Brain microvascular endothelial cell (primary cell): ENCODE data around the gene ADIG.

Experiments
- DNase-seq: peaks from one replicate; pipeline ENCODE4 v3.0.0-alpha.2; 2020
- H3K27ac ChIP-seq: fragments of 250-450 bp; sonication (Bioruptor Pico); 2 replicates; pipeline ENCODE4 v1.5.1; 2020; ENCODE audit warnings: mild to moderate bottlenecking, moderate library complexity
- H3K27me3 ChIP-seq: fragments of 250-450 bp; sonication (Bioruptor Pico); replicated peaks from 2 replicates; pipeline ENCODE4 v1.5.1; 2020; ENCODE audit warnings: mild to moderate bottlenecking
- H3K36me3 ChIP-seq: fragments of 250-450 bp; sonication (Bioruptor Pico); replicated peaks from 2 replicates; pipeline ENCODE4 v1.5.1; 2020; ENCODE audit warnings: mild to moderate bottlenecking
- H3K4me3 ChIP-seq: 2 replicates; pipeline ENCODE4 v1.5.1; 2011; ENCODE audit warnings: low read depth, mild to moderate bottlenecking, control low read depth, low read length, moderate library complexity
- in situ Hi-C: cut with HindIII; loops from 2 replicates; pipeline ENCODE4 v1.10.0; 2017; ENCODE audit warnings: low sequenced_read_pairs, low pct_ligation_motif_present
- TF ChIP-seq, protein P1 (sequence below): IDR thresholded peaks from 2 replicates; pipeline ENCODE4 v1.5.1; 2011; ENCODE audit warnings: low read depth, mild to moderate bottlenecking, moderate library complexity, low read length, control low read depth, inconsistent platforms; ENCODE audit errors: missing control alignments

ADIG gene

DNA sequence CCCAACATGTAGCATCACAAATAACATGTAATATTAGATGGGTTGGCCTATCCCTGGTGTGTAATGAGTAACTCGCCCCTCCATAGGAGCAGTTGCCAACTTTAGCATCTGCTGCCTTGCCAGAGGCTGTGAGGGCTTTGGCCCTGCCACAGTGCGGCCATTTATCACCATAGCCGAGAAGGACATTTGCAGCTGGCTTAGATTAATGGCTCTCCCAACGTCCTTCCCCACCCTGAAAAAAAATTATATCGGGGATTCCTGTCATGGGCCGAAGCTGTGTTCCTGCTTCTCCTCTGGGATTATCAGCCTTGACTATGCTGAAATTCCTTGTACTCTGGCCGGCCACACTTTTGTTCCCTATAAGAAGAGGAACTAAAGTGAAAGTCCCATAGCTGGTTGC is 7.6 kb upstream of the ADIG start:
- TF ChIP-seq, protein P1, sequence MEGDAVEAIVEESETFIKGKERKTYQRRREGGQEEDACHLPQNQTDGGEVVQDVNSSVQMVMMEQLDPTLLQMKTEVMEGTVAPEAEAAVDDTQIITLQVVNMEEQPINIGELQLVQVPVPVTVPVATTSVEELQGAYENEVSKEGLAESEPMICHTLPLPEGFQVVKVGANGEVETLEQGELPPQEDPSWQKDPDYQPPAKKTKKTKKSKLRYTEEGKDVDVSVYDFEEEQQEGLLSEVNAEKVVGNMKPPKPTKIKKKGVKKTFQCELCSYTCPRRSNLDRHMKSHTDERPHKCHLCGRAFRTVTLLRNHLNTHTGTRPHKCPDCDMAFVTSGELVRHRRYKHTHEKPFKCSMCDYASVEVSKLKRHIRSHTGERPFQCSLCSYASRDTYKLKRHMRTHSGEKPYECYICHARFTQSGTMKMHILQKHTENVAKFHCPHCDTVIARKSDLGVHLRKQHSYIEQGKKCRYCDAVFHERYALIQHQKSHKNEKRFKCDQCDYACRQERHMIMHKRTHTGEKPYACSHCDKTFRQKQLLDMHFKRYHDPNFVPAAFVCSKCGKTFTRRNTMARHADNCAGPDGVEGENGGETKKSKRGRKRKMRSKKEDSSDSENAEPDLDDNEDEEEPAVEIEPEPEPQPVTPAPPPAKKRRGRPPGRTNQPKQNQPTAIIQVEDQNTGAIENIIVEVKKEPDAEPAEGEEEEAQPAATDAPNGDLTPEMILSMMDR, result no peak
- H3K27ac ChIP-seq, result no peak overlapping the region
- no peaks in the 10 kb centered on the region for H3K27me3 ChIP-seq
- peaks cover 25% of the 10 kb centered on the region for H3K36me3 ChIP-seq
- in situ Hi-C loops, result no loop called here
- no peak overlapping the region for H3K4me3 ChIP-seq
- no peak for DNase-seq

DNA sequence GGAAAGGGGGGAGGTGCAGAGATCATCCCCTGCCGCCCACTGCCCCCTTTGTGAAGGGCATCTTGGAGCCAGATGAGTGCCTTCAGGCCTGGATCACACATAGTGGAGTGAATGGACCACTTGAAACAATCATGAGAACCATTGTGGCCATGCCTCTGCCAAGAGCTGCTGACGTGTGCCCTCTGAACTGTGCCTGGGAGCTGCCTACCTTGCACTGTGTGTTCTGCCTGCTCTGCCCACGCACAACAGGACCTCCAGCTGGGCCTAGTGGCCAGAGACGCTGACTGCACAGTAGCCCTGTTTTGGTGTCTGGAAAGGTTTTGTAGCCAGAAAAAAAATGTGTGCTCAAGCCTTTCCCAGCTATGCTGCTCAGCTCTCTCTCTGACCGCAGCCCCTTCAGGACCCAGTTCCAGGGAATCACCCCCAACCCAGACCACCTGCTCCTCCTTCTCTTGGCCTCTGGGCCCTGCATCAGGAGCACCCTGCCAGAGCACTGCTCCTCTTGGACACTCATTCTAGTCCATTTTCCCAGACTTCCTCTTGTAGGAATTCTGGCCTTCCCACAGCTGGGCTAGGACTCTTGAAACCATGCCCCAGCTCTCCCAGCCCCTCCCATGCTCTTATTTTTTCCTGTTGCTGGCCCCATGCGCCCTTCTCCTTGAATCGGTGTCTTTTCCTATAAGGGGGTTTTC is 1.6 kb upstream of the ADIG start:
- TF ChIP-seq, protein P1, result no peak
- DNase-seq, result peak; percentile 13
- no peak overlapping the region for H3K27ac ChIP-seq
- H3K36me3 ChIP-seq, result peaks cover 13% of the 10 kb centered on the region
- in situ Hi-C loops, result no loop called here
- no peaks in the 10 kb centered on the region for H3K27me3 ChIP-seq
- no peak overlapping the region for H3K4me3 ChIP-seq

- Histone ChIP-seq H3K27ac (no peak overlapping the region), H3K36me3 (peaks cover 9% of the 10 kb centered on the region), H3K27me3 (no peaks in the 10 kb centered on the region), H3K4me3 (no peak overlapping the region)
- in situ Hi-C loops, result no loop called here
- no peak for DNase-seq
- TF ChIP-seq, protein P1, result no peak
These were observed 1.1 kb upstream of the ADIG start for GRCh38 chr20:38579921-38580320.

DNA sequence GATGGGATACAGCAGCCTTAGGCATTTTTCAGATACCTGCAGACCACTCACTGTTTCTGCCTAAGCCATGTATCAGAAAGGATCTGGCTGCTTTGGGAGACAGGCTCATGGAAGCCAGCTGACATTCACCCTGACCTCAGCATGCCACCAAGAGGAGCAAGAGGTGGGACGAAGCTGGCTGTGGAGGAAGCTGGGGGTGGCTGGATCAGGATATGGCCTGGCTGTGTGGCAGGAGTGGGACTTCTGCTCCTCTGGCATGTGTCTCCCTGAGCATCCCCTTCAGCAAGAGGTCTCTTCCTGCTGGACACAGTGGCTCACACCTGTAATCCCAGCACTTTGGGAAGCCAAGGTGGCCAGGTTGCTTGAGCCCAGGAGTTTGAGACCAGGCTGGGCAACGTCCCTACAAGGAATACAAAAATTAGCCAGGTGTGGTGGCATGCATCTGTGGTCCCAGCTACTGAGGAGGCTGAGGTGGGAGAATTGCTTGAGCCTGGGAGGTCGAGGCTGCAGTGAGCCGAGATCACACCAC is 897 bp downstream of the ADIG start:
- DNase-seq, result no peak
- TF ChIP-seq, protein P1, result no peak
- in situ Hi-C loops, result no loop called here
- no peak overlapping the region for H3K4me3 ChIP-seq
- H3K36me3 ChIP-seq, result peaks cover under 1% of the 10 kb centered on the region
- H3K27ac ChIP-seq, result no peak overlapping the region
- H3K27me3 ChIP-seq, result no peaks in the 10 kb centered on the region

GRCh38 chr20:38583306-38583705 is 2.3 kb downstream of the ADIG start:
- DNase-seq, result no peak
- no peak overlapping the region for H3K27ac ChIP-seq
- H3K4me3 ChIP-seq, result no peak overlapping the region
- no peaks in the 10 kb centered on the region for H3K36me3 ChIP-seq
- in situ Hi-C loops, result no loop called here
- TF ChIP-seq, protein P1, result no peak
- no peaks in the 10 kb centered on the region for H3K27me3 ChIP-seq

DNA sequence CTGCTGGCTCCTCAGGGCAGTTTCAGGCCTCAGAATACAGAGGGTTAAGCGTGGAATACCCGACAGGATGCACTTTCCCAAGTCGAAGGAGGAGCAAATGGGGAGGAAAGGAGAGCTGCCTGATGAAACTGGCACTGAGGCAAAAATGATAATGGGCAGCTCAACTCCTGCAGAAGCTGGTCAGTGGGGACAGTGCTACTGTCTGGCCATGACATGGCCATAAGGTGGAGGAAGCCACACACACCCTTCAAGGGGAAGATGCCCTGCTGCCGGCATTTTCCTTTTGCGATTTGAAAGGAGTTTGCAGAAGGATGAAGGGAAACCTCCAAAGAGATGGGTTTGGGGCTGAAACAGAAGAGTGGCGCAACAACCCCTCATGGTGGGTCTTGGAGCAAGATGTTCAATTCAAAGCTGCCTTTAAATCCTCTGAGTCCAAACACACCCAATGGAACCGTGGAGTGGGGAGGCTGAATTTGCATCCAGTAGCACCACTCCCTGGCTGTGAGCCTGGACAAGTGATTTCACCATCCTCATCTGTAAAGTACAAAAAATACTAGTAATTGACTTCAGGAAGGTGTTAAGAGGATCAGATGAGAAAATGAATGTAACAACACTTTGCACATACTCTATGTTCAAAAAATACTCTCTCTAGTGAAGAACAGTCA is 3.2 kb downstream of the ADIG start:
- H3K36me3 ChIP-seq, result no peaks in the 10 kb centered on the region
- in situ Hi-C loops, result no loop called here
- no peak overlapping the region for H3K4me3 ChIP-seq
- TF ChIP-seq, protein P1, result no peak
- no peak overlapping the region for H3K27ac ChIP-seq
- H3K27me3 ChIP-seq, result no peaks in the 10 kb centered on the region
- DNase-seq, result no peak
